ENCODE measurements around the gene IGLL1.
"Not testable (repeated sequence)": the region's sequence is repeated elsewhere in the genome, so short reads cannot be mapped to it uniquely, and the experiment has no call there.

IGLL1 gene

GRCh38 chr22:23563111-23563510, 17.0 kb downstream of the IGLL1 start:
- no peak for DNase-seq (ENCODE audit: low read depth, low spot score)

DNA sequence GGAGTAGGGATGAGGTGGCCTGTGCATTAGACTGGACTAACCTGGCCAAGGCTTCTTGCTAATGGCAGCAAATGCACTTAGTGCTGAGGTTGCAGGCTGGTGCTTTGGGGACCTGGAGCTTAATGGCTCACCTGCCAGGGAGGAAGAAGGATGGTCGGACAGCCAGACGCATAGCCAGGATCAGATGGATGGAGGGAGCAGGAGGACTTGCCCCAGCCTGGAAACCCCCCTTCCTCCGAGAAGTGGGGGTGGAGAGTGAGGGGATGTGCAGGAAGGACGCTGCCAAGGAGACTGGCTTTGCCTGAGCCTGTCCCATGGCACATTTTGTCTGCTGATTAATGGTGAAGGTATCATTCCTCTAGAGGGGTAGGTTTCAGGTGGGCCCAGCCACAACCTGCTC, 17.9 kb downstream of the IGLL1 start:
- no peak for DNase-seq (ENCODE audit: low read depth, low spot score)

GRCh38 chr22:23561025-23561510, 19.0 kb downstream of the IGLL1 start:
- not testable (repeated sequence) for DNase-seq (ENCODE audit: low read depth, low spot score)

GRCh38 chr22:23560215-23560614, 19.9 kb downstream of the IGLL1 start:
- not testable (repeated sequence) for DNase-seq (ENCODE audit: low read depth, low spot score)

DNA sequence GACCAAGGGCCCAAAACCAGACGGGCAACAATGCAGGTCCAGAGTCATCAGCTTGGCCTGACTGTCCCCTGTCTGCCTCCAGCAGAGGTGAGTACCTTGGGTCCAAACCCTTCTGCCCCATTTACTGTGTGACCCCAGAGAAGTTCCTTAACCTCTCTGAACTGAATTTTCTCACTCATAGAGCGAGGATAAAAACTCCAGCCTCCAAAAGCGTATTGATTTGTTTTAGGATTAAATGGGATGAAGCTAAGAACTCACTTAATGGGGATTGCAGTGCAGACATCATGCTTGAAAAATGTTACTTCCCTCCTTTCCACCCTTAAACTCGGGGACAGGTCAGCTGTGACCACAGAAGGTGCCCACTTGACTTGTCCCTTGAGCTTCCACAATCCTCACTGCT, 22.6 kb downstream of the IGLL1 start:
- DNase-seq (ENCODE audit: low read depth, low spot score) = no peak

GRCh38 chr22:23557036-23557435, 23.1 kb downstream of the IGLL1 start:
- DNase-seq (ENCODE audit: low read depth, low spot score) = no peak

DNA sequence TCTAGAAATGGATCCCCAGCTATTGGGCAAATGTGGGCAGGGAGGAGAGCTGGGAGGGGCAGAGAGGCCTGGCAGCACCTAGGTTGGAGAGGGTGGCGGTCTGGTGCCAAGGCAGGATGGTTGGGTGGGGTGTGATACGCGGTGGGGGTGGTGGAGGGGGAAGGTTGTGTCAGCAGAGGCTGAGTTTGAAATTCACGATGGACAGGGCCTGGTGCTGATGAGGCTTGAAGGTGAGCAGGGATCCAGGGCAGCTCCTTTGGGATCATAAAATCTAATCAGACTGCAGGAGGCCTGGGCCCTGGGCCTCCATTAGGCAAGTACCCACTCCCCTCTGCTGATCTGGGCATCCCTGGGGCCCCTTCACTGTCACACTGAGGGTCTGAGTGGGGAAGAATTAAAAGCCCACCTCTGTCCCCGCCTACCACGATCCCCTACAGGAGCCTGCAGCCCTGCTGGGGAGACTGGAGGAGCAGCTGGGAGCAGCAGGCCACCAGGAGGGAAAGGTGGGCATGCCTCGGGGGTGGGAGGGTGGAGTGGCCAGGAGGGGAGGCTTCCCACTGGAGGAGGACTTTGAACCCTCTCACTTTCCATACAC, 24.0 kb downstream of the IGLL1 start:
- no peak for DNase-seq (ENCODE audit: low read depth, low spot score)

DNA sequence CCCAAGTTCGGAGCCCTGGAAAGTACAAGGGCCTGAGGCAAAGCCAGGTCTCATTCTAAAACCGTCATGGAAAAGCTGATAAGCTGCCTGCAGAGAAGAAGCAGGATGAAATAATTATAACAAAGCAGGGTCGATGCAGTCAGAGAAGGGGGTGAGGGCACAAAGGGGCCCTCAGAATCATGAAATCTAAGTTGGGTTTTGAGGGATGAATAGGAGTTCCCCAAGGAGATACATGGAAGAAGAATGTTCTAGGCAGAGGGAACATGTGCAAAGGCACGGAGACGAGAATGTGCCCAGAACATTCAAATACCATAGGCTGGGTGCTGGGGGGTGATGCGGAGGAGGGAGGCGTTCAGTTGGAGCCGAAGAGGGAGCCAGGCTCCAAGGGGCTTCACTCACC, 25.0 kb downstream of the IGLL1 start:
- DNase-seq (ENCODE audit: low read depth, low spot score) = no peak

GRCh38 chr22:23553924-23554870, 25.9 kb downstream of the IGLL1 start:
- DNase-seq (ENCODE audit: low read depth, low spot score) = no peak

DNA sequence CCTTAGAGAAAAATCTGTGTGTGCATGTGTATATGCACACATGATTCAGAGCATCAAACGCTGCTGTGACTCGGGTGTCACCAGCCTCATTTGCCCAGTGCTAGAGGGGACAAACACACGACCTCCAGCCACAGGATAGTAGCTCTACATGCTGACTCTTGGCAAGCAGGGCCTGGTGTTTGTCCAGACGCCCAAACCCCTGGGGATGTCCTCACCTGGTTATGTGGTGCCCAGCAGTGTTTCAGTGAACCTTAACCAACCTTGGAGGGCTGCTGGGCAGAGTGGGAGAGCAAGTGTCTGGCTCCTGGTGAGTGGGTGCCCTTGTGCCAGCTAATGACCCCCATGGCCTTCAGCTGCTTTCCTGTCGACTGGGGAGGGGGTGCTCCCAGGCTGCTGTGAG, 26.7 kb downstream of the IGLL1 start:
- DNase-seq (ENCODE audit: low read depth, low spot score) = no peak

GRCh38 chr22:23552573-23552972, 27.5 kb downstream of the IGLL1 start:
- no peak for DNase-seq (ENCODE audit: low read depth, low spot score)

DNA sequence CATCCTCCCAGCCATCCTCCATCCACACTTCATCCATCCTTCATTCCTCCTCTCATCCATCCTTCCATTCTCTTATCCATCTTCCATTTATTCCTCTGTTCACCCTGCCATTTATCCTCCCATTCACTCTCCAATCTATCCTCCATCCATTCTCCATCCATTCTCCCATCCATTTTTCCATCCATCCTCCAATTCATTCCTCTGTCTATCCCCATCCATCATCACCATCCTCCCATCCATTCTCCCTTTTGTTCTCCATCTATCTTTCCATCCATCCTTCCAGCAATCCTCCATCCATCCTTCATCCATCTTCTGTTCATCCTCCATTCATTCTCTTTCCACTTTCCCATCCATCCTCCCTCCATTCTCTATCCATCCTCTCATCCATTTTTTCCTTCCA, 28.7 kb downstream of the IGLL1 start:
- no peak for DNase-seq (ENCODE audit: low read depth, low spot score)

- no peak for DNase-seq (ENCODE audit: low read depth, low spot score)
Measured at GRCh38 chr22:23550049-23550650, 29.9 kb downstream of the IGLL1 start.

GRCh38 chr22:23549198-23549595, 30.9 kb downstream of the IGLL1 start:
- no peak for DNase-seq (ENCODE audit: low read depth, low spot score)

DNA sequence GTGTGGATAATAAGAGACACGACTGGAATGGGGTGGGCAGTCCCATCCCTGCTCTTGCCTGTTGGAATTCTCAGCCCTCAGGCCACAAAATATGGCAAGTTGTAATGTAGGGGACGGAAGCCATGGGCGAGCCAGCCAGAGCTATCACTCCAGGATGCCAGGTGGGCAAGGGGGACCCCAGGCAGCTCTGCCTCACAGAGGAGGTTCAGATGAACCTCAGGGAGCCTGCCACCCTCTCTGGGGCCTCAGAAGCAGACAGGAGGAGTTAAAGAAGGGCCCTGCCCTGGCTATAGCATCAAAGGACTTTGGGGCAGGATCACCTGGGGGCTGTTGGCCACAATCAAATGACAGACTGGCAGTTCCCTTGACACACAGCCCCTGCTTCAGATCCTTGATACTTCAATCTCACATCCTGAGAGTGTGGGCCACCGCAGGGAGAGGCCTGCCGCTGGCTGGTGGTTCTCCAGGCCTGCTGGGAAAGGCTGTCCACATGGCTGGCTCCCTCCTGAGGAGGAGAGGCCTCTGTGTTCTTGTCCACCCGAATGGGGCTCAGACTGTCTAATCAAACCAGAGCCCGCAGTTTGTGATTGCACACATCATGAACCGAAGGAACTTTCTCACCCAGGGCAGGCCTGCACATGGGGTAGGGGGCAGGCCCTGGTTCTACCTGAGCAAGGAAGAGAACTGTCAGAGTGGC, 31.4 kb downstream of the IGLL1 start:
- DNase-seq (ENCODE audit: low read depth, low spot score) = no peak

- DNase-seq (ENCODE audit: low read depth, low spot score) = no peak
Measured at GRCh38 chr22:23547818-23548500, 32.1 kb downstream of the IGLL1 start.

DNA sequence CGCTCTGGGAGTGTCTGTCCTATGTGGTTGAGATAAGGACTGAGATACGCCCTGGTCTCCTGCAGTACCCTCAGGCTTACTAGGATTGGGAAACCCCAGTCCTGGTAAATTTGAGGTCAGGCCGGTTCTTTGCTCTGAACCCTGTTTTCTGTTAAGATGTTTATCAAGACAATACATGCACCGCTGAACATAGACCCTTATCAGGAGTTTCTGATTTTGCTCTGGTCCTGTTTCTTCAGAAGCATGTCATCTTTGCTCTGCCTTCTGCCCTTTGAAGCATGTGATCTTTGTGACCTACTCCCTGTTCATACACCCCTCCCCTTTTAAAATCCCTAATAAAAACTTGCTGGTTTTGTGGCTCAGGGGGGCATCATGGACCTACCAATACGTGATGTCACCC, 32.7 kb downstream of the IGLL1 start:
- not testable (repeated sequence) for DNase-seq (ENCODE audit: low read depth, low spot score)

- no peak for DNase-seq (ENCODE audit: low read depth, low spot score)
Measured at GRCh38 chr22:23544852-23545251, 35.2 kb downstream of the IGLL1 start.

GRCh38 chr22:23543506-23544000, 36.5 kb downstream of the IGLL1 start:
- not testable (repeated sequence) for DNase-seq (ENCODE audit: low read depth, low spot score)

- DNase-seq (ENCODE audit: low read depth, low spot score) = peak; percentile 70
Measured at GRCh38 chr22:23542933-23543332, 37.2 kb downstream of the IGLL1 start.

GRCh38 chr22:23542391-23542790, 37.7 kb downstream of the IGLL1 start:
- DNase-seq (ENCODE audit: low read depth, low spot score) = not testable (repeated sequence)
